ENCODE results near the gene RAB6A.
"Not testable (repeated sequence)": the region's sequence is repeated elsewhere in the genome, so short reads cannot be mapped to it uniquely, and the experiment has no call there.

The RAB6A gene

DNA sequence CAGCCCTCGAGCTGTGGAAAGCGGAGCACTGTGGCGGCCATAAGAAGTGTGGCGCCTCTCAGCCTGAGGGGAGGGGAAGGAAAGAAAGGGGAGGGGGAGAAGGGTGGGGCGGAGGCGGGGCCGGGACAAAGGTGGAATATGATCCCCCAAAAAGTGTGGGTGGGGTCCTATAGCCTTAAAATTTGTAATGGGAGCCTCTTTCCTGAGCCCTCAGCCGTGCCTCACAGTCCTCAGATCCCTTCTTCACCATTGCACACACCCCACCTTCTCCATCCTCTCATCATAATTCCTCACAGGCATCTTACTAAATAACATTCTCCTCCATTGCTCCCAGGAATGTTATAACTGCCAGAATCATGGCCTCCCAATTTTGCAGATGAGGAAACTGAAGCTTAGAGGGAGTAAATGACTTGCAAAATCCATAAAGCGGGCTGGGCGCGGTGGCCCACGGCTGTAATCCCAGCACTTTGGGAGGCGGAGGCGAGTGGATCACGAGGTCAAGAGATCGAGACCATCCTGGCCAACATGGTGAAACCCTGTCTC is 600 bp upstream of the RAB6A start:
- DNase-seq = no peak

DNA sequence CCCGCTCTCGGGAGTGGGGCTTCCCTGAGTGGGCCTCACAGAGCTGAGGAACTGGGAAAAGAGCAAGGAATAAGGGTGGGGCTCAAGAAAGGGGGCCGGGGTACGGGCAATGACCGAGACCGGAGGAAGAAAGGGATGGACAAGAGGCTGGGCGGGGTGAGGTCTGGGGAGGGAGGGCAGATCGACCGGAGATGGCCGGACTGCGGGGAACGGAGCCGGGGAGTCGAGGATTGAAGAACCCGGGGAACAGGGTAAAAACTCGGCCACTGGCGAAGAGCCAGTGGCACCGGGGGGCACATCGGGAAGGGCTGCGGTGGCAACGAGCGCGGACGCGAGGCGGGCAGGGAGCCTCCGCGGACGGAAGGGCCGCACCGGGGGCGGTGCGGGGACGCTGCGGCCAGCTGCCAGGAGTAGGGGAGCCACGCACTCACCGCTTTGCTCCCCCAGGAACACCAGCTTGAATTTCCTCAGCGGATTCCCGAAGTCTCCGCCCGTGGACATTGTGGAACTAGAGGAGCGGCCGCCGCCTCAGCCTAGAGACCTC is 667 bp downstream of the RAB6A start:
- no peak for DNase-seq

DNA sequence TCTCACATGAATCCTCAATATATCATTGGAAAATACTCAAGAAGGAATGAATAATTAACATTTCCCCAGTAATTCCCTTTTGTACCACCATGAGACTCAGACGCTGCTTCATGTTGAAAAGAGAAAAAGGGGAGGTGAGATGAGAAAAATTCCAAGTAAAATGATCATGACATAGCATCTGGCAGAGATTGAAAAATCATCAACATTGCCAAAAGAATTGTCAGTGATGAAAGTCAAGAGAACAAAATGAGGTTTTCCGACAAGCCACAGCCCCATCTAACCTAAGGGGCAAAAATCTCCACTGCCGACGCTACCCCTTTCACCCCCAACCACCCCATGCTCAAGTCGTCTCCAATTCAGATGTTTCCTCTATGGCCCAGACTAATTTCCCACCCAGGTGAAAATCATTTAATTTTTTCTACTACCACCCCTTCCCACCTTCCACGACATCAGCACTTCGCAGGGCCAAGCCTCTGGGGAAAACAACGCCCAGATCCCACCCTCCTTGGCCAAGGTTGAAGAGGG is 1.2 kb downstream of the RAB6A start:
- no peak for DNase-seq

DNA sequence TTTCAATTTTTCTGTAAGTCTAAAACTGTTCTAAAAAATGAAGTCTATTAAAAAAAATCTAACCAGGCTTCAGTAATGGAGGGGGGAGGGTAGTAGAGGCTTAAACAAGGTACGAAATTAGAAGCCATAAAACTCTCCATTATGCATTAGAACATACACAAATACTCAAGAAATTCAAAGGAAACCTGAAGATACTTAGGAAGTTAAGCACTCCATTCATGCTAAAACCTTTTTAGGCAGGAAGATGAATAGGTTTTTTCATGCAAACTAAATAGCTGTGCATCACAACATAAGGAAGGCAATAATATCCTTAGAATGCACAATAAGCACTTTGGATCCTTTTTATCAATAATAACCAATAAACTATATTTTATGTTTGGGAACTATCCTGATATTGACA is 2.4 kb downstream of the RAB6A start:
- DNase-seq = no peak

DNA sequence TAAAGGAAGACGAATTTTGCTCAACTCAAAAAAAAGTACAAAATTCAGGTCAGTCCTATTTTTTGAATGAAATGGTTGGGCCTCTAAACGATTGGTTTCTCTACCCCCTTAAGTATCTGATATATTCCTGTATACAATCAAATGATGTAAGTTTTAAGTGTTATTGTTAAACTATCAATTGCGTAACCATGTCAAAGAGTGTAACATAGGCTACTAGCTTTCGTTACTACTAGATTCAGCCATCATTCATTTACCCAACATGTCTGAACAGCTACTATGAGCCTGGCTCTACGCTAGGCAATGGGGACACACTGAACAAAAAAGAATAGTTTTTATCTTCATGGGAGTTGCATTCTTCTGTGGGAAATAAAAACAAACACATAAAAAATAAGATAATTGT is 3.3 kb downstream of the RAB6A start:
- DNase-seq = no peak

DNA sequence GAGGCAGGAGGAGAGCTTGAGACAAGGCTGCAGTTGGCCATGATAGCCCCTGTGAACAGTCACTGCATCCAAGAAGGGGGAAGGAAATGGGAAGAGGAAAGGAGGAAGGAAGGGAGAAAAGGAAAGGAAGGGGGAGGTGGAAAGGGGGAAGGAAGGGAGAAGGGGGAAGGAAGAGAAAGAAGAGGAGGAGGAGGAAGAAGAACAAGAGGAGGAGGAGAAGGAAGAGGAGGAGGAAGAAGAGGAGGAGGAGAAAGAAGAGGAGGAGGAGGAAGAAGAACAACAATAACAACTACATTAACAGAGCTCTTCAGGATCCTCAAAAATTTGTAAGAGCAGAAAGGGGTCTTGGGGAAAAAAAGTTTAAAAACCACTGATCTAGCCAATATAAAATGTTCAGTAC is 5.2 kb downstream of the RAB6A start:
- no peak for DNase-seq

DNA sequence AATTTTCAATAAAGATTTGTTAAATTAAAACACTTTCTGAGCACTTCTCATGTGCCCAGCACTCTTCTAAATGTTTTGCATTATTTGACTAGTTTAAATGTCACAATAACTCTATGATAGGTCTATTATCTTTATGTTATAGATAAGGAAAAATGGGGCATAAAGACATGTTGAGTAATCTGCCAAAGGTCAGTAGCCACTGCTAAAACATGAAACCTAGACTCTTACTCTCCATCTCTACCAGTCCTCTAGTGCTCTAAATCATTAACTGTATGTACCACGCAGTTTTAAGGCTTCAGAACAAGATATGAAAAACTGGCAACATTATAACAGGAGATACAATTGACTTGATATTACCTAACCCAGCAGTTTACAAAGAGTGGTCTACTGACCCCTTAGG is 6.9 kb downstream of the RAB6A start:
- no peak for DNase-seq

DNA sequence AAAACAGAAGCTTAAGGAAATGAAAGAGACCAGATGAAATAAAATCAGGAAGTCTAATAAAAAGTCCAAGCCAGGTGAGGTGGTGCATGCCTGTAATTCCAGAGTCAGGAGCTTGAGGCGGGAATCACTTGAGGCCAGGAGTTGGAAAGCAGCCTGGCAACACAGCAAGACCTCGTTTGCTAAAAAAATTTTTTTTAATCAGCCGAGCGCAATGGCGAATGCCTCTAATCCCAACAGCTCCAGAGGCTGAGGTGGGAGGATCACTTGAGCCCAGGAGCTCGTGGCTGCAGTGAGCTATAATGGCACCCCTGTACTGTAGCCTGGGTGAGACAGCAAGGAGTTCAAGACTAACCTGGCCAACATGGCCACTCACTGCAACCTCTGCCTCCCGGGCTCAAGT is 8.0 kb downstream of the RAB6A start:
- no peak for DNase-seq

DNA sequence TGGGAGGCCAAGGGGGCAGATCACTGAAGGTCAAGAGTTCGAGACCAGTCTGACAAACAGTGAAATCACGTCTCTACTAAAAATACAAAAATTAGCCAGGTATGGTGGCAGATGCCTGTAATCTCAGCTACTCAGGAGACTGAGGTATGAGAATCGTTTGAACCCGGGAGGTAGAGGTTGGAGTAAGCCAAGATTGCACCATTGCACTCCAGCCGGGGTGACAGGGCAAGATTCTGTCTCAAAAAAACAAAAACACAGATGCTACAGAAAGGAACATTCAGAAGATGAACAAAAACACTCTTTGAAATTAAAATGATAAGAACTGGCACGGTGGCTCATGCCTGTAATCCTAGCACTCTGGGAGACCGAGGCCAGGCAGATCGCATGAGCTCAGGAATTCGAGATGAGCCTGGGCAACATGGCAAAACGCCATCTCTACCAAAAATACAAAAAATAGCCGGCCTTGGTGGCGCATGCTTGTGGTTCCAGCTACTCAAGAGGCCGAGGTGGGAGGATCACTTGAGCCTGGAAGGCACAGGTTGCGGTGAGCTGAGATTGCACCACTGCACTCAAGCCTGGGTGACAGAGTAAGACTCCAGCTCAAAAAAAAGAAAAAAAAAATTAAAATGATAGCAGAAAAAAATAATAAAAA is 8.5 kb downstream of the RAB6A start:
- DNase-seq = no peak

DNA sequence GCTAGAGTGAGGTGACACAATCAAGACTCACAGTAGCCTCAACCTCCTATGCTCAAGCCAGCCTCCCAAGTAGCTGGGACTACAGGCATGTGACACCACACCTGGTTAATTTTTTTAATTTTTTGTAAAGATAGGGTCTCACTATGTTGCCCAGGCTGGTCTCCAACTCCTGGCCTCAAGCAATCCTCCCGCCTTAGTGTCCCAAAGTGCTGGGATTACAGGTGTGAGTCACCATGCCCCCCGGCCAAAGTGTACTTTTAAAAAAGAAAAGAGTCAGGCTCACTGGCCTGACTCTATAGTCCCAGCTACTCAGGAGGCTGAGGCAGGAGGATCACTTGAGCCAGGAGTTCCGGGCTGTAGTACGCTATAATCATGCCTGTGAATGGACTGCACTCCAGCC is 10.0 kb downstream of the RAB6A start:
- not testable (repeated sequence) for DNase-seq

DNA sequence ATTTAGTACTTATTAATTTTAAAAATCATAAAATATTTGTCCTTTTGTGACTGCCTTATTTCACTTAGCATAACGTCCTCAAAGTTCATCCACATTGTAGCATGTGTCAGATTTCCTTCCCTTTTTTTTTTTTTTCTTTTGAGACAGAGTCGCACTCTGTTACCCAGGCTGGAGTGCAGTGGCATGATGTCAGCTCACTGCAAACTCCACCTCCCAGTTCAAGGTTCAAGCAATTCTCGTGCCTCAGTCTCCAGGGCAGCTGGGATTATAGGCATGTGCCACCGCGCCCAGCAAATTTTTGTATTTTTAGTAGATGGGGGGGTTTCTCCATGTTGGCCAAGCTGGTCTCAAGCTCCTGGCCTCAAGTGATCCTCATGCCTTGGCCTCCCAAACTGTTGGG is 10.6 kb downstream of the RAB6A start:
- DNase-seq = no peak

DNA sequence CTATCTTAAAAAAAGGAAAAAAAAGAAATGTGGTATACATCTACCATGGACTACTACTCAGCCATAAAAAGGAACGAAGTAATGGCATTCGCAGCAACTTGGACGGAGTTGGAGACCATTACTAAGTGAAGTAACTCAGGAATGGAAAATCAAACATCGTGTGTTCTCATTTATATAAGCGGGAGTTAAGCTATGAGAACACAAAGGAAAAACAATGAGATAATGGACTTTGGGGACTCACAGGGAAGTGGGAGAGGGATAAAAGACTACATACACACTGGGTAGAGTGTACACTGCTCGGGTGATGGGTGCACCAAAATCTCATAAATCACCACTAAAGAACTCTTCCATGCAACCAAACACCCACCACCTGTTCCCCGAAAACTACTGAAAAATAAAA is 11.8 kb downstream of the RAB6A start:
- DNase-seq = no peak

DNA sequence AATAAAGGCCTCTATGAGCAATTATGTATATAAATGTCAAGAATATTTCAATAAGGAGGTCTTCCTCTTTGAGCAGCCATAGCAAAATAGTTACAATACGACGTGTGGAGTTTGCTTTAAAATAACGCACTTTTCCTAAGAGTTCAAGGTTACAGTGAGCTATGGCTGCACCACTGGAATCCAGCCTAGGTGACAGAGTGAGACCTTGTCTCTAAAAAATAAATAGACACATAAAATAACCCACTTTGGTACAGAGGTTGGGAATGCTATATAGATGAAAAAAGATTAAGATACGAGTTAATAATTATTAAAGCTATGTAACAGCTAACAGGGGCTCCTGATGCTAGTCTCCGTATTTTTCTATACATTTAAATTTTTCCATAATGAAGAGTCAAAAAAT is 12.6 kb downstream of the RAB6A start:
- DNase-seq = no peak

DNA sequence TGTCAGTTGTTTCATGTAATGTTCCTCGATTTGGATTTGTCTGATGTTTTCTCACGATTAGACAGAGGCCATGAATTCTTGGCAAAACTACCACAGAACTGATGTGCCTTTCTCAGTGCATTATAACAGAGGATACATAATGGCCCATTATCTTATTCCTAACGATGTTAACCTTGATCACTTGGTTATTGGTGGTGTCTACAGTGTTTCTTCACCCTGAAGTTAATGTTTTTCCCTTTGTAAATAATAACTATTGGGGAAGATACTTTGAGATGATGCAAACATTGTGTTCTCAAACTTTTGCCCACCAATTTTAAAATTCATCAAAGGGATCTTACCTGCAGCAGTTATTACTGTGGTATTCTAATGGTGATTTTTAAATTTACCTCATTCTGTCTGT is 13.1 kb downstream of the RAB6A start:
- no peak for DNase-seq

DNA sequence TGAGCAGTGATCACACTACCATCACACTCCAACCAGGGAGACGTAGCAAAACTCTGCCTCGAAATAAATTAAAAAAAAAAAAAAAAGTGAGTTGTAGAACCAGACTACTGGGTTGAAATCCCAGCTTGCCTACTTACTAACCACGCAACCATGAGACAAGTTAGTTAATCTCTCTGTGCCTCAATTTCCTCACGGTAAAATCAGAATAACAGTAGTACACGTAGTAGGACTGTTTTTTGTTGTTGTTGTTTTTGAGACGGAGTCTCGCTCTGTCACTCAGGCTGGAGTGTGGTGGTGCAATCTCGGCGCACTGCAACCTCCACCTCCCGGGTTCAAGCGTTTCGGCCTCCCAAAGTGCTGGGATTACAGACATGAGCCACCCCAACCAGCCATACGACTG is 14.2 kb downstream of the RAB6A start:
- DNase-seq = no peak

DNA sequence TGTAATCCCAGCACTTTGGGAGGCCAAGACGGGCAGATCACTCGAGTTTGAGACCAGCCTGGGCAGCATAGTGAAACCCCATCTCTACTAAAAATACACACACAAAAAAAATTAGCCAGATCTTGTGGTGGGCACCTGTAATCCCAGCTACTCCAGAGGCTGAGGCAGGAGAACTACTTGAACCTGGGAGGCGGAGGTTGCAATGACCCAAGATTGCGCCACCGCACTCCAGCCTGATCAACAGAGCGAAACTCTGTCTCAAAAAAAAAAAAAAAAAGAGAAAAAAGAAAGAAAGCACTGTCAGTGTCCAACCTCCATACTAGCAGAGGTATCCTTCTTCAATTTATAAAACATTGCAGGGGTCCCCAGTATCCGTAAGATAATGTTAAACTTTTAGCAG is 17.8 kb downstream of the RAB6A start:
- DNase-seq = no peak

DNA sequence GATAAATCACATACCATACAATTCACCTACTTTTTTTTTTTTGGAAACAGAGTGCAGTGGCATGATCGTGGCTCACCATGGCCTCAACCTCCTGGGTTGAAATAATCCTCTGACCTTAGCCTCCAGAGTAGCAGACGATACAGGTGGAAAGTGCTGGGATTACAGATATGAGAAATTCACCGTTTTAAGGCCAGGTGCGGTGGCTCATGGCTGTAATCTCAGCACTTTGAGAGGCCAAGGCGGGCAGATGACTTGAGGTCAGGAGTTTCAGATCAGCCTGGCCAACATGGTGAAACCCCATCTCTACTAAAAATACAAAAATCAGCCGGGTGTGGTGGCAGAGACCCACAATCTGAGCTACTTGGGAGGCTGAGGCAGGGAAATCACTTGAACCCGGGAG is 24.9 kb downstream of the RAB6A start:
- DNase-seq = not testable (repeated sequence)

DNA sequence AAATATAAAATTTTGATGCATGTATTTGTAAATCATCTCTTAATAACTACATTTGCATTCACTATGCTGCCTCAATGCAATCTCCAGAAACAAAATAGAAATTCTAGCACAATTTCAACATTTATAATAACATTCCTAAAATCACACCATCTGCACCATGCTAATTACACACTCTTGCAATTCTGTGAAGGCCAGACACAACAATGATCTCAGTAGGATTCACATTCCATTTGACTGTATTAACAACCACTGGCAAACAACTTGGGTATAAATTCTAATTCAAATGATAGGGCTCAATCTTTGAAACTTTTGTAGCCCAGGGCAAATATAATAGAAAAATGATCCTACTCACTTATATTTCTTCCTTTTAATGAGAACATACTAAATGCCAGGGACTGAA is 25.9 kb downstream of the RAB6A start:
- no peak for DNase-seq

DNA sequence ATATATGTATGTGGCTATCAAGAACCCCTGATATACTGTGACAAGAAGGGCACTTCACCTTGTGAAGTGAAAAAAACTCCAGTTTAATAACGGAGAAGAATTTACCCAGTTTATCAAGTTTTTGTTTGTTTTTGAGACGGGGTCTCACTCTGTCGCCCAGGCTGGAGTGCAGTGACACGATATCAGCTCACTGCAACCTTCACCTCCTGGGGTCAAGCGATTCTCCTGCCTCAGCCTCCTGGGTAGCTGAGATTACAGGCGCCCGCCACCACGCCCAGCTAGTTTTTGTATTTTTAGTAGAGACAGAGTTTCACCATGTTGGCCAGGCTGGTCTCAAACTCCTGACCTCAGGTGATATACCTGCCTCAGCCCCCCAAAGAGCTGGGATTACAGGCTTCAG is 26.9 kb downstream of the RAB6A start:
- DNase-seq = not testable (repeated sequence)

DNA sequence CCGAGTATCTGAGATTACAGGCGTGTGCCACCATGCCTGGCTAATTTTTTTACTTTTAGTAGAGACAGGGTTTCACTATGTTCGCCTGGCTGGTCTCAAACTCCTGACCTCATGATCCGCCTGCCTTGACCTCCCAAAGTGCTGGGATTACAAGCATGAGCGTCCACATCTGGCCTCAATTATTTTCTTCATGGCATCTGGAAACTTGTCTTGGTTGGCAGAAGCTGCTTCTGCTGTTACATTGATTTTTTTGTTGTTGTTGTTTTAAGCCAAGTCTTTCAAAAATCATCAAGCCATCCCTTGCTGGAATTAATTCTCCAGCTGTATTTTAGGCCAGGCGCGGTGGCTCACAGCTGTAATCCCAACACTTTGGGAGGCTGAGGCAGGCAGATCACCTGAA is 27.9 kb downstream of the RAB6A start:
- not testable (repeated sequence) for DNase-seq

DNA sequence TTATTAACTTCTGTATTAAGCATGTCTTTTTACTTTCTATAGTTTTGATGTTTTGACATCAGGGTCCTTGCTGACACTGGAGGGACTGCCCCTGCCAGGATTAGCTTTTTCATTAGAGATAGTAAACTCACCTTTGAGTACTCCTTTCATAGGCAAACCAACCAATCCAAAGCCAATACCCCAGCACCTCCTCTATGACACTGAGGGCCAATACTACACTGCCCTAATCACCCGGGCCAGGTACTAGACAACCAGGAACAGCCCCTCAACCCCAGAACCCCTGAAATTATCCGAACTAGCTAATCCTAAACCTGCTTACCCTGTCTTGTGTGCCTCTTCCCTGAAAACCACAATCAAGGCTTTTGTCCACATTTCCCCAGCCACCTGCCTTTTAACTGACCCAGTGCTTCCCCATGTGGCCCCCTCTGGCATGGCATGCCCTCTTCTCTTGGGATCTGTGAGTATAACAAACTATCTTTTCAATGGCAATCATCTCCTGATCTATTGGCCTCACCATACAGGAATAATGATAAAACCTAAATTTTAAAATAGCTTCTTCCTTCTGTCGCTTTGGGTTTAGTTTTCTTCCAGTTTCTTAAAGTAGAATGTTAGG is 31.2 kb downstream of the RAB6A start:
- DNase-seq = no peak

DNA sequence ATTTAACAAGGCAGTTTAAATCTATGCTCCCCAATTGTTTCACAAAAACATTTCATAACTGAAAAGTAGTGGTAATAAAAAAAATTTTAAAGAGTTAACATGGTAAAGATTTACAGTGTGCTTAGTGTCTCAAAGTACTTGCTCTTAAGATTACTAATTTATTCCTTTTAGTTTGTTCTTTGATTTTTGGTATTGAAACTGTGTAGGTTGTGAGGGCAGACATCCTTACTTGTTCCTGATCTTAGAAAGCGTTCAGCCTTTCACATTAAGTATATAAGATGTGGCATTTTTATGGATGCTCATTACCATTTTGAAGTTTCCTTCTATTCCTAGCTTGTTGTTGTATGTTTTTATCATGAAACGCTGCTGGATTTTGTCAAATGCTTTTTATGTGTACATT is 32.9 kb downstream of the RAB6A start:
- DNase-seq = no peak

DNA sequence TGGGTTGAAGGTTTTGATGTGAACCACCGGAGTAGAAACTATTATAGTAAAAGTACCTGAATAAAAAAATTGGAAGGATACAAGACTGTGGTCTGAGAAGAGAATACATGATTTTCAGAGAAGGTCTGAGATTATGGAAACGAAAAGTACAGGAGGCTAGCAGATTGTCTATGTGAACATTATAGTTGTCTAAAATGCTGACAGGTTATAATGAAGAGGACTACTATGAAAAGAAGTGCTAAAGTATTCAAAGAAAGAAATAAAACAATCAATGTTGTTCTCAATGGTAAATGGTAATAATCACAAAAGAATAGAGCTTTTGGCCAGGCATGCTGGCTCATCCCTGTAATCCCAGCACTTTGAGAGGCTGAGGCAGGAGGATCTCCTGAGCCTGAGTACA is 34.0 kb downstream of the RAB6A start:
- no peak for DNase-seq

DNA sequence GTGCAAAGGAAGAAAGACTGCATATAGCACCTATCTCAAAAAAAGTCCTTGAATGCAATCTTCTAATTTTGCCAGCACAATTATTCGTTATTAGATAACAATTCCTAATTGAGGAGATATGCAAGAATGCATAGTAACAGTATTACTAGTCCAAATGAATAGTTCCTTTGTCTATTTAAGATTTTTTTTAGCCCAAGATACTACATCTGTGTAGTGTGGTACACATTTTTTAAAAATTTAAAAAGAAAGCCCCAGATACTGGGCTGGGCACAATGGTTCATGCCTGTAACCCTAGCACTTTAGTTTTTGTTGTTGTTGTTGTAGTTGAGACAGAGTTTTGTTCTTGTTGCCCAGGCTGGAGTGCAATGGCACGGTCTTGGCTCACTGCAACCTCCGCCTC is 43.7 kb downstream of the RAB6A start:
- DNase-seq = no peak
